Astrocyte (in vitro differentiated cells and primary cell): Measurements from ENCODE around the gene GOLPH3.

Experiments
- EZH2 ChIP-seq: IDR thresholded peaks from 2 replicates; pipeline ENCODE4 v1.6.1; 2012; ENCODE audit warnings: mild to moderate bottlenecking, low read length, inconsistent platforms; ENCODE audit not compliant: insufficient read depth
- TF ChIP-seq, protein P1 (sequence below): IDR thresholded peaks from 2 replicates; pipeline ENCODE4 v1.5.1; 2011; ENCODE audit warnings: low read depth, mild to moderate bottlenecking, inconsistent platforms, low read length, moderate library complexity; ENCODE audit not compliant: insufficient read depth

DNA sequence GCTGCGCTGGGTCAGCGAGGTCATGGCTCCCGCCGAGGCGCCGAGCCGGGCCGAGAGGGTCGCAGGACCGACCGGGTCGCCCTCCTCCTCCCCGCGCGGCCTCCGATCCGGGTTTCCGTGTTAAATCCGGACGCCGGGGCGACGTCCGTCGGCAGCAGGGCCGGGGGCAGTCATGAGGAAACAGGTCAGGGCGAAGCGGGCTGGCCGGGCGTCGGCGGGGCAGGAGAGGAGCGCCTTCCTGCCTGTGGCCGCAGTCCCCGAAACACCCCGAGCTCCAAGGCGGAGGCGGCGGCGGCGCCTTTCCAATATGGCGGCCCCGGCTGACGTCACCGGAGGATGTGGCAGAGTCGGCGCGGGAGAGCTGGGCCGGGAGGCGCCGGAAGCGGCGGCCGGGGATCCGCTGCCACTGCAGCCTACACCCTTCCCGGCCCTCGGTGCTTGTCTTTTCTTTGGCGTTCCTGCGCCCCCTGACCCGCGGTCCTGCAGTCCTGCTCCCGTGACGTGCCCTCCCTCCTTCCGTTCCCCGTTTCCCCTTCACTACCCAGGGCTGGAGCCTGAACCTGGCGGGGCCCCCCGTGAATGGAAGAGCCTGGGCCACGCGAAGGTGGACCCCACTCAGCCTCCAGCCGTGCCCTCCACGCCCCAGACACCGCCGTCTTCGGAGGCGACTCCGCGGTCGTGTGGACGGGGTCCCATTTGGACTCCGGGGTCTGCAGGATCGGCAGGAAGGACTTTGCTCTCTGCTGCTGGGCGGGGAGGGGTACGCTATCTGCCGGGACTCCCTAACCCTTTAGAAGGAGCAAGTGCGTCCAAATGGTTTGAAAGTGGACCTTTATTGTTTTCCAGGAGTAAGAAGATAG lies at the start of gene GOLPH3:
- no peak for TF ChIP-seq EZH2
- TF ChIP-seq, protein P1, sequence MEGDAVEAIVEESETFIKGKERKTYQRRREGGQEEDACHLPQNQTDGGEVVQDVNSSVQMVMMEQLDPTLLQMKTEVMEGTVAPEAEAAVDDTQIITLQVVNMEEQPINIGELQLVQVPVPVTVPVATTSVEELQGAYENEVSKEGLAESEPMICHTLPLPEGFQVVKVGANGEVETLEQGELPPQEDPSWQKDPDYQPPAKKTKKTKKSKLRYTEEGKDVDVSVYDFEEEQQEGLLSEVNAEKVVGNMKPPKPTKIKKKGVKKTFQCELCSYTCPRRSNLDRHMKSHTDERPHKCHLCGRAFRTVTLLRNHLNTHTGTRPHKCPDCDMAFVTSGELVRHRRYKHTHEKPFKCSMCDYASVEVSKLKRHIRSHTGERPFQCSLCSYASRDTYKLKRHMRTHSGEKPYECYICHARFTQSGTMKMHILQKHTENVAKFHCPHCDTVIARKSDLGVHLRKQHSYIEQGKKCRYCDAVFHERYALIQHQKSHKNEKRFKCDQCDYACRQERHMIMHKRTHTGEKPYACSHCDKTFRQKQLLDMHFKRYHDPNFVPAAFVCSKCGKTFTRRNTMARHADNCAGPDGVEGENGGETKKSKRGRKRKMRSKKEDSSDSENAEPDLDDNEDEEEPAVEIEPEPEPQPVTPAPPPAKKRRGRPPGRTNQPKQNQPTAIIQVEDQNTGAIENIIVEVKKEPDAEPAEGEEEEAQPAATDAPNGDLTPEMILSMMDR = no peak
